CD14-positive monocyte (primary cell): ENCODE measurements around the gene EXD3. TPM values are rescaled to one million over a fixed set of nuclear protein-coding genes. Genes with fewer than 3 reads are reported as not detected.

Experiments
- DNase-seq, 3 donors: peaks; one replicate each; pipeline ENCODE4 v3.0.0-alpha.2; 2011 to 2022
- H2AFZ ChIP-seq: 2 replicates; pipeline ENCODE4 v1.6.0; 2012; ENCODE audit warnings: mild to moderate bottlenecking, low read depth, low read length, inconsistent platforms; ENCODE audit not compliant: insufficient read depth, poor library complexity, severe bottlenecking
- H3K27ac ChIP-seq, 2 donors: 1 replicate in 1 of 2; 2 replicates in 1 of 2; pipeline ENCODE4 v1.5.1; 2012 to 2013; ENCODE audit warnings: low read length in 2 of 2, control low read depth in 1 of 2, inconsistent platforms in 1 of 2, low read depth in 1 of 2, mild to moderate bottlenecking in 1 of 2
- H3K27me3 ChIP-seq, 2 donors: one replicate each; pipeline versions ENCODE4 v1.6.0 to v1.6.1; 2011 to 2013; ENCODE audit warnings: low read length in 2 of 2; ENCODE audit not compliant: control insufficient read depth in 2 of 2, insufficient read depth in 2 of 2
- H3K36me3 ChIP-seq, 2 donors: replicated peaks in 1 of 2; 1 replicate in 1 of 2; 2 replicates in 1 of 2; pipeline versions ENCODE4 v1.5.1 to v1.6.1; 2012 to 2013; ENCODE audit warnings: low read length in 2 of 2, control low read depth in 1 of 2, inconsistent platforms in 1 of 2, mild to moderate bottlenecking in 1 of 2; ENCODE audit not compliant: insufficient read depth in 2 of 2, control insufficient read depth in 1 of 2
- H3K4me1 ChIP-seq, 2 donors: 1 replicate in 1 of 2; 2 replicates in 1 of 2; pipeline versions ENCODE4 v1.5.1 to v1.6.1; 2012 to 2013; ENCODE audit warnings: low read length in 2 of 2, control low read depth in 1 of 2, inconsistent platforms in 1 of 2, mild to moderate bottlenecking in 1 of 2, moderate library complexity in 1 of 2; ENCODE audit not compliant: insufficient read depth in 2 of 2, control insufficient read depth in 1 of 2
- H3K4me2 ChIP-seq: replicated peaks from 2 replicates; pipeline ENCODE3; 2012; ENCODE audit warnings: low read length, moderate library complexity, mild to moderate bottlenecking; ENCODE audit not compliant: poor library complexity, severe bottlenecking; ENCODE audit errors: extremely low read depth
- H3K4me3 ChIP-seq, 3 experiments: fragments of 200-600 bp in 1 of 3; sonication (generic) in 1 of 3; replicated peaks in 1 of 3; 1 replicate in 2 of 3; 2 replicates in 1 of 3; pipeline ENCODE4 v1.5.1; 2011 to 2013; ENCODE audit warnings: low read length in 3 of 3, mild to moderate bottlenecking in 3 of 3, control low read depth in 2 of 3, low read depth in 2 of 3, inconsistent platforms in 1 of 3, moderate library complexity in 1 of 3
- H3K79me2 ChIP-seq: 2 replicates; pipeline ENCODE4 v1.6.0; 2012; ENCODE audit warnings: mild to moderate bottlenecking, control low read depth, inconsistent platforms, low read length, moderate library complexity; ENCODE audit not compliant: insufficient read depth
- H3K9ac ChIP-seq: 2 replicates; pipeline ENCODE4 v1.6.0; 2017; ENCODE audit warnings: low read length, mild to moderate bottlenecking; ENCODE audit not compliant: insufficient read depth, poor library complexity, severe bottlenecking
- H3K9me3 ChIP-seq, 2 donors: replicated peaks in 1 of 2; 1 replicate in 1 of 2; 2 replicates in 1 of 2; pipeline versions ENCODE4 v1.5.1 to v1.6.1; 2012 to 2013; ENCODE audit warnings: low read length in 2 of 2, control low read depth in 1 of 2; ENCODE audit not compliant: control insufficient read depth in 1 of 2, insufficient read depth in 1 of 2
- H4K20me1 ChIP-seq: 2 replicates; pipeline ENCODE4 v1.6.0; 2012; ENCODE audit warnings: mild to moderate bottlenecking, low read length, control low read depth, moderate library complexity; ENCODE audit not compliant: insufficient read depth
- H3K27ac Mint-ChIP-seq, 7 donors: one replicate each; pipeline ENCODE4 v1.8.0; 2020; ENCODE audit warnings: mild to moderate bottlenecking in 7 of 7, mixed read lengths in 7 of 7, moderate library complexity in 6 of 7, inconsistent platforms in 2 of 7
- H3K27me3 Mint-ChIP-seq, 3 donors: one replicate each; pipeline ENCODE4 v1.8.0; 2021 to 2022; ENCODE audit warnings: low read depth in 3 of 3, mild to moderate bottlenecking in 3 of 3, mixed read lengths in 3 of 3, moderate library complexity in 3 of 3, inconsistent platforms in 1 of 3
- H3K36me3 Mint-ChIP-seq, 2 donors: one replicate each; pipeline ENCODE4 v1.8.0; 2020; ENCODE audit warnings: mixed read lengths in 2 of 2, inconsistent platforms in 1 of 2, mild to moderate bottlenecking in 1 of 2
- H3K4me1 Mint-ChIP-seq: one replicate; pipeline ENCODE4 v1.8.0; 2020; ENCODE audit warnings: mild to moderate bottlenecking, mixed read lengths
- H3K4me3 Mint-ChIP-seq, 2 donors: one replicate each; pipeline ENCODE4 v1.8.0; 2020; ENCODE audit warnings: mild to moderate bottlenecking in 2 of 2, mixed read lengths in 2 of 2, moderate library complexity in 1 of 2
- H3K9me3 Mint-ChIP-seq, 7 donors: one replicate each; pipeline ENCODE4 v1.8.0; 2020 to 2022; ENCODE audit warnings: mixed read lengths in 7 of 7, mild to moderate bottlenecking in 6 of 7, moderate library complexity in 6 of 7, inconsistent platforms in 2 of 7
- CTCF ChIP-seq: fragments of 200-600 bp; IDR thresholded peaks from one replicate; pipeline ENCODE4 v1.8.0; 2022; ENCODE audit warnings: antibody characterized with exemption, mild to moderate bottlenecking
- WGBS: methylation state at CpG from one replicate; pipeline ENCODE4 v1.1.5; 2013; ENCODE audit warnings: missing lambda C conversion rate; ENCODE audit not compliant: insufficient coverage; 5-methylcytosine and 5-hydroxymethylcytosine counted together
- intact Hi-C, 2 donors: fragments of 100-400 bp; cut with micrococcal nuclease; formaldehyde crosslinking; loops; one replicate each; pipeline versions ENCODE4 v1.15.0 to v1.15.1; 2023
- polyA plus RNA-seq, 3 donors: library from polyadenylated mRNA; depleted of rRNA in 1 of 3; unstranded in 2 of 3; stranded (reverse) in 1 of 3; fragments of 300-500 nt in 2 of 3; fragments of >200 nt in 1 of 3; fragmentation: Illumina TruSeq in 2 of 3; gene quantifications; 1 replicate in 2 of 3; 2 replicates in 1 of 3; pipeline ENCODE4 v1.2.3, GENCODE V29; 2012 to 2021

Gene EXD3
- polyA plus RNA-seq, 3 donors, result 2.0 to 10.8 (median 3.0) TPM

GRCh38 chr9:137464291-137464999, 41.5 kb upstream of the EXD3 start:
- peaks cover 3% of the 10 kb centered on the region for H3K4me1 Mint-ChIP-seq
- no peak for DNase-seq
- 95% methylated on average over 24 of the region's 28 CpGs for WGBS
- Histone ChIP-seq H3K27ac (no peak overlapping the region), H3K4me2 (no peak overlapping the region), H3K79me2 (no peaks in the 10 kb centered on the region), H3K9me3 (peaks cover 14 to 15% of the 10 kb centered on the region in 2 donors), H4K20me1 (no peaks in the 10 kb centered on the region), H3K27me3 (peaks cover 0 to 15% of the 10 kb centered on the region in 2 donors), H2AFZ (no peak overlapping the region), H3K9ac (no peak overlapping the region), H3K4me1 (peaks cover 8 to 16% of the 10 kb centered on the region in 2 donors), H3K4me3 (no peak overlapping the region), H3K36me3 (no peaks in the 10 kb centered on the region)
- H3K4me3 Mint-ChIP-seq, result no peak overlapping the region
- H3K36me3 Mint-ChIP-seq, result no peaks in the 10 kb centered on the region
- H3K27ac Mint-ChIP-seq, result no peak overlapping the region
- peaks cover 0 to 14% (median 7%) of the 10 kb centered on the region in 7 donors for H3K9me3 Mint-ChIP-seq
- peaks cover 13 to 27% (median 14%) of the 10 kb centered on the region in 3 donors for H3K27me3 Mint-ChIP-seq
- intact Hi-C loops, result loop anchor here in 1 of 2 donors (10.0 kb wide), 1 partner anchor 140 kb away; the partner anchor contains the start of gene ARRDC1
- no peak for TF ChIP-seq CTCF

- TF ChIP-seq CTCF, result no peak
- H3K9me3 Mint-ChIP-seq, result peaks cover 0 to 14% (median 7%) of the 10 kb centered on the region in 7 donors
- intact Hi-C loops, result loop anchor here in 1 of 2 donors (10.0 kb wide), 1 partner anchor 141 kb away; the partner anchor contains the start of gene ARRDC1
- no peak overlapping the region for H3K4me2 ChIP-seq
- H2AFZ ChIP-seq, result no peak overlapping the region
- no peak overlapping the region for H3K4me3 Mint-ChIP-seq
- 94% methylated on average over 18 of the region's 18 CpGs for WGBS
- no peak overlapping the region for H3K4me3 ChIP-seq
- no peak overlapping the region for H3K9ac ChIP-seq
- no peak overlapping the region for H3K27ac Mint-ChIP-seq
- H4K20me1 ChIP-seq, result no peaks in the 10 kb centered on the region
- H3K79me2 ChIP-seq, result no peaks in the 10 kb centered on the region
- H3K27me3 ChIP-seq, result peaks cover 0 to 15% of the 10 kb centered on the region in 2 donors
- H3K4me1 Mint-ChIP-seq, result peaks cover 3% of the 10 kb centered on the region
- no peak overlapping the region for H3K27ac ChIP-seq
- peaks cover 12 to 24% (median 13%) of the 10 kb centered on the region in 3 donors for H3K27me3 Mint-ChIP-seq
- DNase-seq, result peak in 1 of 3 donors; percentile 1
- no peaks in the 10 kb centered on the region for H3K36me3 Mint-ChIP-seq
- H3K9me3 ChIP-seq, result peaks cover 14 to 15% of the 10 kb centered on the region in 2 donors
- H3K4me1 ChIP-seq, result peaks cover 9 to 18% of the 10 kb centered on the region in 2 donors
- H3K36me3 ChIP-seq, result no peaks in the 10 kb centered on the region
These were observed 40.9 kb upstream of the EXD3 start for GRCh38 chr9:137463931-137464290.
